Spinal cord (tissue), 10 donors: Measurements from ENCODE around the gene LRRC8A. TPM values are rescaled to one million over a fixed set of nuclear protein-coding genes. Genes with fewer than 3 reads are reported as not detected.
"Not testable (repeated sequence)": the region's sequence is repeated elsewhere in the genome, so short reads cannot be mapped to it uniquely, and the experiment has no call there.

ENCODE experiments used
- DNase-seq, 6 donors: peaks; one replicate each; pipeline versions ENCODE4 v3.0.0 to v3.0.0-alpha.2; 2013 to 2015; ENCODE audit warnings: low spot score in 6 of 6, low read depth in 4 of 6
- H3K27ac ChIP-seq: one replicate; pipeline ENCODE4 v1.5.1; 2013; ENCODE audit warnings: low read depth, low read length, control low read depth
- H3K27me3 ChIP-seq: one replicate; pipeline ENCODE4 v1.6.1; 2013; ENCODE audit warnings: low read length; ENCODE audit not compliant: control insufficient read depth, insufficient read depth
- H3K36me3 ChIP-seq: one replicate; pipeline ENCODE4 v1.6.1; 2013; ENCODE audit warnings: low read length; ENCODE audit not compliant: control insufficient read depth, insufficient read depth
- H3K4me1 ChIP-seq: one replicate; pipeline ENCODE4 v1.6.1; 2013; ENCODE audit warnings: low read length; ENCODE audit not compliant: control insufficient read depth, insufficient read depth
- H3K4me3 ChIP-seq: one replicate; pipeline ENCODE4 v1.5.1; 2013; ENCODE audit warnings: low read depth, low read length, control low read depth
- H3K9me3 ChIP-seq: one replicate; pipeline ENCODE4 v1.6.1; 2013; ENCODE audit warnings: low read length; ENCODE audit not compliant: control insufficient read depth, insufficient read depth
- WGBS: methylation state at CpG from one replicate; pipeline ENCODE4 v1.1.5; 2013; ENCODE audit warnings: missing lambda C conversion rate; ENCODE audit not compliant: insufficient coverage; 5-methylcytosine and 5-hydroxymethylcytosine counted together
- long read RNA-seq, 4 donors: transcript quantifications; one replicate each; lab custom pipeline, GENCODE V29; 2026
- polyA plus RNA-seq, 2 donors: library from polyadenylated mRNA; unstranded; fragments of 120-200 nt; gene quantifications; one replicate each; pipeline ENCODE4 v1.2.1, GENCODE V29; 2013; ENCODE audit not compliant: insufficient read length in 2 of 2
- total RNA-seq, 2 donors: library from RNA; depleted of rRNA in 1 of 2; stranded (reverse); fragments of 120-200 nt in 1 of 2; fragments of >200 nt in 1 of 2; gene quantifications; one replicate each; pipeline versions ENCODE4 v1.2.3 to v1.2.4, GENCODE V29; 2013 to 2014
- donor health status: healthy.

The LRRC8A gene
- total RNA-seq (10 to 100 TPM; 28.5 to 31.8 TPM), polyA plus RNA-seq (10 to 100 TPM; 53.9 to 57.4 TPM)
- long read RNA-seq, donor 1, full-length matches to known transcripts = 9 of 27 reads
- long read RNA-seq, donor 1, partial matches to known transcripts = 18 of 27 reads
- long read RNA-seq, donor 1, other reads (novel, unspliced or antisense) = 0 of 27 reads
- long read RNA-seq, donor 2, full-length matches to known transcripts = 1 of 11 reads
- long read RNA-seq, donor 2, partial matches to known transcripts = 10 of 11 reads
- long read RNA-seq, donor 2, other reads (novel, unspliced or antisense) = 0 of 11 reads
- long read RNA-seq, donor 3, full-length matches to known transcripts = 2 of 17 reads
- long read RNA-seq, donor 3, partial matches to known transcripts = 15 of 17 reads
- long read RNA-seq, donor 3, other reads (novel, unspliced or antisense) = 0 of 17 reads
- long read RNA-seq, donor 4, full-length matches to known transcripts = 4 of 4 reads
- long read RNA-seq, donor 4, partial matches to known transcripts = 0 of 4 reads
- long read RNA-seq, donor 4, other reads (novel, unspliced or antisense) = 0 of 4 reads

DNA sequence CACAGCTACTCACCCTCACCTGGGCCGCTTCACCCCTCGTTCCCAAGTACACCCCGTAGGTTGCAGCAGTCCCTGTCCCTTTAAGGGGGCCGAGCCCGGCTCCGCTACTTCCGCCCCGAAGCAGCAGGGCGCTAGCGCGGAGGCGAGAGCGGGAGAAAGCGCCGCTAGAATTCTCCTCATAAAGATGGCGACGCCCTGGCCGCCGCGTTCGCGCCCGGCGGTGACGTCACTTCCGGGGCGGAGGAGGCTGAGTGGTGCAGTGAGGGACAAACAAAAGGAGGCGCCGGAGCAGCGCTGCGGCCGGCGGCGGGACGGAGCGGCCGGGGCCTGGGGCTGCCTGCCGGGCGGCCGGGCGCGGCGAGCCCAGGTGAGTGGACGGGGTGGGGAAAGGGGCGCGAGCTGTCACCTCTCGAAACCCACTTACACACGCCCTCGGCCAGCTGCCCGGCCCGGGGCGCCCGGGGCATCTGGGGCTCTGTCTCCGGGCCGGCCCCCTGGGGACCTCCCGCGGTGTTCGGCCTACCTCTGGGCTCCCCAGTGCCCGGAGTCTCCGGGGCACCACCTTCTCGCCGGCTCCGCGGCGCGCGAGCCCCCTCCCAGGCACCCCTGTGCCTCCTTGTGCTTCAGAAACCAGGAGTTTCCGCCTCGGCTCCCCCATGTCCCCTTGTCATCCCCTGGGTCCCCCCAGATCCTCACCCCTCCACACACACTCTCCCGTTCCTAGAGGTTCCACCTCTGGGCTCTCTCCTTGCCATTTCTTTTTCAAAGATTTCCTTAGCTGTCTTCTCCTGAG lies at the start of gene LRRC8A, which contains the start of gene KYAT1:
Gene LRRC8A, plus strand, starts transcription at position 250 of the 793 bp plus-strand sequence. CDS start 25,032 bp downstream, outside the sequence.
Gene KYAT1, minus strand, starts transcription at position 67 of the 793 bp plus-strand sequence. CDS start 36,545 bp downstream, outside the sequence.
- peak within 1 kb of the TSS; percentile 85 for H3K4me3 ChIP-seq
- no peaks in the 10 kb centered on the region for H3K9me3 ChIP-seq
- H3K27me3 ChIP-seq = no peaks in the 10 kb centered on the region
- peaks cover 25% of the 10 kb centered on the region for H3K36me3 ChIP-seq
- under 1% methylated on average over 69 of the region's 70 CpGs for WGBS
- DNase-seq = peak; percentile 94 to 99 (median 96)
- H3K4me1 ChIP-seq = peaks cover 44% of the 10 kb centered on the region
- H3K27ac ChIP-seq = peak within 1 kb of the TSS; percentile 91

- no peak for DNase-seq
- no peaks in the 10 kb centered on the region for H3K27me3 ChIP-seq
- WGBS = 95% methylated on average over 8 of the region's 10 CpGs
- H3K36me3 ChIP-seq = peaks cover 56% of the 10 kb centered on the region
- H3K9me3 ChIP-seq = no peaks in the 10 kb centered on the region
- no peak overlapping the region for H3K4me3 ChIP-seq
- peaks cover 13% of the 10 kb centered on the region for H3K4me1 ChIP-seq
- H3K27ac ChIP-seq = no peak overlapping the region
Measured at GRCh38 chr9:128833696-128834095, 48.2 kb upstream of the LRRC8A start.

GRCh38 chr9:128835246-128836210 lies 46.4 kb upstream of the LRRC8A start:
- peaks cover 60% of the 10 kb centered on the region for H3K36me3 ChIP-seq
- H3K27me3 ChIP-seq = no peaks in the 10 kb centered on the region
- H3K9me3 ChIP-seq = no peaks in the 10 kb centered on the region
- H3K27ac ChIP-seq = no peak overlapping the region
- no peak overlapping the region for H3K4me3 ChIP-seq
- DNase-seq = no peak
- WGBS = 89% methylated on average over 19 of the region's 28 CpGs
- no peaks in the 10 kb centered on the region for H3K4me1 ChIP-seq

DNA sequence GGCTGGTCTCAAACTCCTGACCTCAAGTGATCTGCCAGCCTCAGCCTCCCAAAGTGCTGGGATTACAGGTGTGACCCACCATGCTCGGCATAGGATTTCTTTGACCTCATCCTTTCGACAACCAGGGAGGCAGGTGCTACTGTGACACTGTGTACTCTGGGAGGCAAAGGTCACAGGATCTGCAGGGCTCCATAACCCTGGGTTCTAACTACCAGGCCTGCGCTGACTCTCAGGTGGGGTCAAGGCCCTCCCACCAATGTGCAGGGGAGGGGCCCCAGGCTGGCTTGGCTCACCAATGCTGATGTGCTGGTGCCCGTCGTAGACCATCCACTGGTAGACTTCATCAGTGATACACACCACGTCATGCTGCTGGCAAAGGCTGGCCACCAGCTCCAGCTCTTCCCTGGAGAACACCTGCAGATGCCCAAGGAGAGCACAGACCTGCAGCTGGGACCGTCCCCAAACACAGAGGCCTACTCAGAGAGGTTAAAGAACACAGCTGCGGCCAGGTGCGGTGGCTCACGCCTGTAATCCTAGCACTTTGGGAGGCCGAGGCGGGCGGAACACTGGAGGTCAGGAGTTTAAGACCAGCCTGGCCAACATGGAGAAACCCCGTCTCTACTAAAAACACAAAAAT lies 45.3 kb upstream of the LRRC8A start:
- WGBS = 92% methylated on average over 13 of the region's 14 CpGs
- Histone ChIP-seq H3K4me1 (no peaks in the 10 kb centered on the region), H3K27me3 (no peaks in the 10 kb centered on the region), H3K27ac (no peak overlapping the region), H3K4me3 (no peak overlapping the region), H3K36me3 (peaks cover 69% of the 10 kb centered on the region), H3K9me3 (no peaks in the 10 kb centered on the region)
- no peak for DNase-seq

DNA sequence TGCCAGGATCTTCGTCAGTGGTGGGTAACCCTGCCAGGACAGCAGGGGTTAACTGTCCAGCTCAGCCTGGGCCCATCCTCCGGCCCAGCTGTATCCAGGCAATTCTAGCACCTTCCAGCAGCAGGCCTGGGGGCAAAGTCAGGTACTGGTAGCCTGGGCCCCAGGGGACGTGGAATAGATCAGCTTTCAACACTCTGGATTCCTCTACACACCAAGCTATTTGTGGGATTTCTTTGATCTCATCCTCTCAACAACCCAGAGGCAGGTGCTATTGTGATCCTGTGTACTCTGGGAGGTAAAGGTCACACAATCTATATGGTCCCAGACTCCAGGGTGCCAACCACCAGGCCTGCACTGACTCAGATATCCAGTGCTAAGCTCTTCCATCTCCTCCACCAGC lies 43.6 kb upstream of the LRRC8A start:
- WGBS = 65% methylated on average over 2 of the region's 3 CpGs
- no peaks in the 10 kb centered on the region for H3K9me3 ChIP-seq
- no peak overlapping the region for H3K27ac ChIP-seq
- no peak overlapping the region for H3K4me3 ChIP-seq
- DNase-seq = no peak
- H3K36me3 ChIP-seq = peaks cover 68% of the 10 kb centered on the region
- H3K4me1 ChIP-seq = no peaks in the 10 kb centered on the region
- H3K27me3 ChIP-seq = no peaks in the 10 kb centered on the region

DNA sequence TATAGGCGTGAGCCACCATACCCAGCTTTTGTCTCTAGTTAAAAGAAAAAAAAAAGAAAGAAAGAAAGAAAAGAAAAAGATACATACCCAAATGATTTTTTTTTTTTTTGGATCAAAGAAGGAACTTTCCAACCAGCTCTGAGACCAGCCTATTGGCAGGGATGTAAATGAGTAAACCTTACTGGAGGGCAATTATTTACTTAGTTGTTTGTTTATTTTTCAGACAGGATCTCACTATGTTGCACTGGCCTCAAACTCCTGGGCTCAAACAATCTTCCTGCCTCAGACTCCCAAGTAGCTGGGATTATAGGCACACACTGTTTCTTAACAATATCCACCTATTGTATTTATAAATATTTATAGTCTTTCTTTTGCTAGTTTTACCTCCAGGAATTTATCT lies 41.4 kb upstream of the LRRC8A start:
- H3K9me3 ChIP-seq = no peaks in the 10 kb centered on the region
- H3K27ac ChIP-seq = no peak overlapping the region
- WGBS = no CpG with 5 or more reads among the region's 1 CpG
- no peak overlapping the region for H3K4me3 ChIP-seq
- no peaks in the 10 kb centered on the region for H3K4me1 ChIP-seq
- H3K27me3 ChIP-seq = no peaks in the 10 kb centered on the region
- peaks cover 50% of the 10 kb centered on the region for H3K36me3 ChIP-seq
- no peak for DNase-seq

GRCh38 chr9:128841694-128842492 lies 40.0 kb upstream of the LRRC8A start:
- 98% methylated on average over 11 of the region's 12 CpGs for WGBS
- H3K27me3 ChIP-seq = no peaks in the 10 kb centered on the region
- no peaks in the 10 kb centered on the region for H3K9me3 ChIP-seq
- no peak for DNase-seq
- no peak overlapping the region for H3K4me3 ChIP-seq
- no peak overlapping the region for H3K27ac ChIP-seq
- H3K4me1 ChIP-seq = no peaks in the 10 kb centered on the region
- peaks cover 42% of the 10 kb centered on the region for H3K36me3 ChIP-seq

DNA sequence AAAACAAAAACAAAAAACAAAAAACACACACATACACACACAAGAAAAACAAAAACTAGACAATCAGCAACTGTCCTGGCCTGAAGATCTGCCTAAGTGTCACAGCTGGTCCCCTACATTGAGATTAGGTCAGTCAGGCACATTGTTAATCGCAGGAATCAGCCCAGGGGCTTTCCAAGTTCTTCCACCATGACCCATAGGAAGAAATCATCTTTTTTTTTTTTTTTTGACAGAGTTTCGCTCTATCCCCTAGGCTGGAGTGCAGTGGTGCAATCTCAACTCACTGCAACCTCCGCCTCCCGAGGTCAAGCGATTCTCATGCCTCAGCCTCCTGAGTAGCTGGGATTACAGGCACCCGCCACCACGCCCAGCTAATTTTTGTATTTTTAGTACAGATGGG lies 38.8 kb upstream of the LRRC8A start:
- 80% methylated on average over 1 of the region's 7 CpGs for WGBS
- not testable (repeated sequence) for H3K27me3 ChIP-seq, H3K4me1 ChIP-seq, H3K9me3 ChIP-seq, H3K27ac ChIP-seq, DNase-seq, H3K4me3 ChIP-seq
- peaks cover 35% of the 10 kb centered on the region for H3K36me3 ChIP-seq
